NCI-H1930 (cell line): ENCODE measurements around the gene ZFPL1.
A peak's percentile ranks its signal among the peaks of the same experiment; 100 is the strongest.

ENCODE experiments used
- DNase-seq, 2 experiments: peaks; one replicate each; lab custom pipeline; 2025; lab: John Stamatoyannopoulos, UW

ZFPL1 gene

DNA sequence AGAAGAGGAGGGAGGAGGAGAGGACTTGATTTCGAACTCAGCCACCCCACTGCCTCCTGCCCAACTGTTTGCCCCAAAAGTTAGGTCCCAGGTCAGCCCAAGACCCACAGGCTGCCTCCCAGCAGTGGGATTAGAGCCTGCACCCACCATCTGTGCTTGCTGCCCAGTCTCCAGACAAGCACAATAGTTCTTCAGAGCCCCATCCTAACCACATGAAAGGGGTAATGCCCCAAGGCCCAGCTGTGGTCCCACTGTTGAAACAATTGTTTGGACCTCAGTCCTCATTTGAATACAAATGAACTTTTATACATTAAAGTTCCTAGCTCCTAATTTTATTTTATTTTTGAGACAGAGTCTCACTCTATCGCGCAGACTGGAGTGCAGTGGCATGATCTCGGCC is 6.6 kb downstream of the ZFPL1 start:
- no peak for DNase-seq

DNA sequence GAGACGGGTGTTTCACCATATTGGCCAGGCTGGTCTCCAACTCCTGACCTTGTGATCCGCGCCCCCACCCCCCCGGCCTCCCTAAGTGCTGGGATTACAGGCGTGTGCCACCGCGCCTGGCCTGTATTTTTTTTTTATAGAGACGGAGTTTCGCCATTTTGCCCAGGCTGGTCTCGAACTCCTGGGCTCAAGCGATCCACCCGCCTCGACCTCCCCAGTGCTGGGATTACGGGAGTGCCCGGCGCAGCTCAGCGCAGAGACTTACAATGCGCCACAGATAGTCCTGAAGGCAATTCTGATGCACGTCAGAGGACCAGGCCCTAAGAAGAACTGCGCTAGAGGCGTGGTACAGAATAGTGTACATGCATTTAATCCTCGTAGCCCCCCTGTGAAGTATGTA is 11.4 kb downstream of the ZFPL1 start:
- DNase-seq: no peak

DNA sequence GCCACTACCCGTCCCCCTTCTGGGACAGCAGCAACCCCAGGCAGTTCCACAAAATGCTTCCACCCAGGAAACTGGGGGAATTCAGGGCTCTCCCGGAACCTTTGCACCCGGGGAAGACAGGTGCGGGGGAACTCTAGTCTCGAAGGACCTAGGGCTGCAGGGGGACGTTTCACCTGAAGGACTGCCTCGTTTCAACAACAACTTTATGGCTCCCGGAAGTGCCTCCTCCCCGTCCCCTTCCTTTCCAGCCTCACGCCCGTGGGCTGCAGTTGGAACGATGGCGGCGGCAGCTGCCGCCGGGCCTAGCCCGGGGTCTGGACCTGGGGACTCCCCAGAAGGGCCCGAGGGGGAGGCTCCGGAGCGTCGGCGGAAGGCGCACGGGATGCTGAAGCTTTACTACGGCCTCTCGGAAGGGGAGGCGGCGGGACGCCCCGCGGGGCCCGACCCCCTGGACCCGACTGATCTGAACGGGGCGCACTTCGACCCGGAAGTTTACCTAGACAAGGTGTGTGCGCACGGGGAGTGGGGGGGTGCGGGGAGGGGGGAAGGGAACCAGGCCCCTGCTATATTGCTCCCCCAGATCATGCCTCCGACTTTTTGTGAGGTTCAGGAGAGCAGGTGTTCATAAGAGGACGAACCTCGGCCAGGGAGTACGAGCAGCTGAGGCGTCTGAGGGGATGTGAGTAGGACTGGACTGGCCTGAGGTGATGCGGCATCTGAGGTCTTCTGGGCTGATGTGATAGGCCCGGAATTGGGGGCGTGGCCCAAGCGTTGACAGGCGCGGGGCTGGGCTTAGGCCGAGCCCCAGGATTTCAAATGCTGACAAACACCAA is 12.2 kb downstream of the ZFPL1 start, which contains the start of gene VPS51:
Gene VPS51 (plus strand): TSS at position 241 of the 833 bp plus-strand sequence. CDS start 37 bp downstream, at position 278.
- peak; percentile 69 to 88 for DNase-seq

DNA sequence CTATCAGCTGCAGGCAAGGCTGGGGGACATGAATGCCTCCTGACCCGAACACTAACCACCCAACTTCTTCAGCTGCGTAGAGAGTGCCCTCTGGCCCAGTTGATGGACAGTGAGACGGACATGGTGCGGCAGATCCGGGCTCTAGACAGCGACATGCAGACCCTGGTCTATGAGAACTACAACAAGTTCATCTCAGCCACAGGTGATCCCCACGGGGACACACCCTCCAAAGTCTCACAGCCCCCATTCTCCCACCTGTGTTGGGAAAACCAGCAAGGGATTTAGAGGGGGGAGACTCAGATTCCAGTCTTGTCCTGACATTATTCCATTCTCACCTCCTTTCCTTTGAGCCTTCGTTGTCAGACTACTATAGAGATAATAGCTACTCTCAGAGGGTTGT is 12.9 kb downstream of the ZFPL1 start:
- DNase-seq: no peak

DNA sequence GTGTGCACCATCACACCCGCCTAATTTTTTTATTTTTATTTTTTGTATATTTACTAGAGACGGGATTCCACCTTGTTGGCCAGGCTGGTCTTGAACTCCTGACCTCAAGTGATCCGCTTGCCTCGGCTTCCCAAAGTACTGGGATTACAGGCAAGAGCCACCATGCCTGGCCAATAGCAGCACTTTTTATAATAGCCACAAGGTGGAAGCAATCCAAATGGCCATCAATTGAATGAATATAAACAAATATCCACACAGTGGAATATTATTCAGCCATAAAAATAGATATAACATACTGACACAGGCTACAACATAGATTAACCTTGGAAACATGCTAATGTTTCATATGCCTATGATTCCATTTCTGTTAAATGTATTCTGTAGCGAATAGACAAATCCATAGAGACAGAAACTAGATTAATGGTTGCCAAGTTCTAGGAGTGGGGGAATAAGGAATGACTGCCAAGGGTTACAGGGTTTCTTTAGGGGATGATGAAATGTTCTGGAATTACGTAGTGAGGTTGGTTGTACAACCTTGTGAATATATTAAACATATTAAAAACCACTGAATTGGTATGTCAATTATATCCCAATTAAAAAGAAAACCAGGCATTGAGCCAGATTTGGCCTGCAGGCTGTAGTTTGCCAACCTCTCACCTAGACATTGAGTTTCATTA is 16.8 kb downstream of the ZFPL1 start:
- no peak for DNase-seq

DNA sequence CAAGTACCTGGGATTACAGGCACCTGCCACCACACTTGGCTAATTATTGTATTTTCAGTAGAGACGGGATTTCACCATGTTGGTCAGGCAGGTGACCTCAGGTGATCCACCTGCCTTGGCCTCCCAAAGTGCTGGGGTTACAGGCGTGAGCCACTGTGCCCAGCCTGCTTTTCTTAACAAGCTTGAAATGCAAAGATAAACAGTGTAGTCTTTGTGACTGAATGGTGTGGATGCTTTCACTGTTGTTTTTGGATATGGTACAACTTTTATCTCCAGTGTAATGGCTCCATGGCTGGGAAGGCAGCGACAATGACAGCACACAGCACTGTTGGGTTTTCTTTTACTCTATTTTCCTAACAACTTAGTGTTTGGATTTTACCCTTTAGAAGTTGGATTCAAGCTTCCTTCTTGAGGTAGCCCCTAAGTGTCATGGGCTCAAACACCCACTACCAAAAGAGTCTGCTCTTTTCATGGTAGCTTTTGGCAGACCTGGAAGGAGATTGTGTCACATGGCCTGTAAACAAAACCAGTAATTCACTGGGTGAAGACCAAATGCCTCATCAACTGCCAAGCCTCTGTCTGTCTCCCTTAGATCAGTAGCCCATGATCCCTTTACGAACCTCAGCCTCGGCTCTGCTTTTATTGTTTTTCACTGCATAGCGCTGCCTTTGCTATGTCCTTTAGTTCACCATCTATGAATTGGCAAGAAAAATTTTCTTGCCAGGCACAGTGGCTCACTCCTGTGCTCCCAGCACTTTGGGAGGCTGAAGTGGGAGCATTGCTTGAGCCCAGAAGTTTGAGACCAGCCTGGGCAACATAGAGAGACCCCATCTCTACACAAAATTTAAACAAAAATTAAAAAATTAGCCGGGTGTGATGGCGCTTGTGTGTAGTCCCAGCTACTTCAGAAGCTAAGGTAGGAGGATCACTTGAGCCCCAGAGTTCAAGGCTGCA is 18.4 kb downstream of the ZFPL1 start:
- no peak for DNase-seq

DNA sequence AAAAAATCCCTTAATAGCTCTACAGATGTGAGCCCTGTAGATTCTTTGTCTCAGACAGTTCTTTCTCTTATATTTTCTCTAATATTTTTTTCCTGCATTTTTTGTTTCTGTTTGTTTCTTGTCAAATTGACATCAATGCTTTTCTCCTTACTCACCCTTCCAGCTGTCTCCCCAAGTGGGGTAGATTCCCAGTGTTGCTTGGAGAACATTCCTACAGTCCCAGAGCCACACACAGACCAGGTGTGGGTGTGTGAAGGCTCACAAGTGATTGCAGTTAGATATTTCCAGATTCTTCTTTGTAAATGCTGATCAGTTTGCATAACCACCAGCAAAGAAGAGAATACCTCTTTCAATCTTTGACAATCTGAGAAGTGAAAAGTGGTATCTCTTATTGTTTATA is 19.5 kb downstream of the ZFPL1 start:
- DNase-seq: no peak

DNA sequence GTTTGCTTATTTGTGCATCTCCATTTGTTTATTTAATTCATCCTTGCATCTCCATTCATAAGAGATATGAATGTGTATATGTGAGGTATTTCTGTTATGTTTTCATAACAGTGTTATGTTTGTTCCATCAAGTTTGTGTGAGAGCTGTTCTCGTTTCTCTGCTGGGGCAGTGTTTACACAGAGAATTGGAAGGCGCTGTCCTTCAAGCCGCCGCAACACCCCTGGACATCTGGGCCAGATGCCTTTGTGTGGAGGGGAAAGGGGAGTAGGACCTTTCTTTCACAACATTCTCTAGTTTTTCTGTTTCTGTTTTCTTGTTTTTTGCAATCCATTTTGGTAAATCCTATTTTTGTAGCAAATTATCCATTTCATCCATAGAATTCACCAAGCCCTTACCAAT is 20.6 kb downstream of the ZFPL1 start:
- no peak for DNase-seq

DNA sequence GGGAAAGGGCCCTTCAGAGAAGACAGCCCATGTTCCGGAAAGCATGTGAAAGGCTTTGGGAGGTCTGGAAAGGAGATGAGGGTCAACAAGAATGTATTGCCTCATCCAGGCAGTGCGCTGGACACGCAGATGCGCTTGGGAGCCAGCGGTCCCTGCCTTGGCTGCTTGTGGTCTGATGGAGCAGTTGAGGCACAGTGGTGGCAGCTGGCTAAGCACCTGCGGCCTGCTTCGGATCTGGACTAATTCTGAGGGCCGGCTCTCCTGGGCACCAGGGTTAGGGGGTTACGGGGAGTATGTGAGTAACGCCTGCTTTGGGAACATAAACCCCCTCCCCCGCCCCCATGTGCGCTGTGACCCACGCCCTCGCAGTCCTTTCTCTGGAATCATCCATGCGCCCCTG is 23.1 kb downstream of the ZFPL1 start:
- no peak for DNase-seq

DNA sequence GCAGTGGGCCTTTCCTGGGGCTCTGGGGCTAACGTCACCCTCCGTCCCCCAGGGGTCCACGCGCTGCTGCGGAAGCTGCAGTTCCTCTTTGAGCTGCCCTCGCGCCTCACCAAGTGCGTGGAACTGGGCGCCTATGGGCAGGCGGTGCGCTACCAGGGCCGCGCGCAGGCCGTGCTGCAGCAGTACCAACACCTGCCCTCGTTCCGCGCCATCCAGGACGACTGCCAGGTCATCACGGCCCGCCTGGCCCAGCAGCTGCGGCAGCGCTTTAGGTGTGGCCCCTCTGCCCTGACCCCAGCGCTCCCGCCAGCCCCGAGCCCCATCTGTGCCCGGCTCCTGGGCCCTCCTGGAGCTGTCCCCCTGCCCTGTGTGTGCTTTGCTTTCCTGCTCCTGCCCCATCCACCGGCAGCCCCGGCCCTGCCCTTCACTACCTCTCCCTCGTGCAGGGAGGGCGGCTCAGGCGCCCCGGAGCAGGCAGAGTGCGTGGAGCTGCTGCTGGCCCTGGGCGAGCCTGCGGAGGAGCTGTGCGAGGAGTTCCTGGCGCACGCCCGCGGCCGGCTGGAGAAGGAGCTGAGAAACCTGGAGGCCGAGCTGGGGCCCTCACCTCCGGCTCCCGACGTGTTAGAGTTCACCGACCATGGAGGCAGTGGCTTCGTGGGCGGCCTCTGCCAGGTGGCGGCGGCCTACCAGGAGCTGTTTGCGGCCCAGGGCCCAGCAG is 23.9 kb downstream of the ZFPL1 start:
- no peak for DNase-seq

DNA sequence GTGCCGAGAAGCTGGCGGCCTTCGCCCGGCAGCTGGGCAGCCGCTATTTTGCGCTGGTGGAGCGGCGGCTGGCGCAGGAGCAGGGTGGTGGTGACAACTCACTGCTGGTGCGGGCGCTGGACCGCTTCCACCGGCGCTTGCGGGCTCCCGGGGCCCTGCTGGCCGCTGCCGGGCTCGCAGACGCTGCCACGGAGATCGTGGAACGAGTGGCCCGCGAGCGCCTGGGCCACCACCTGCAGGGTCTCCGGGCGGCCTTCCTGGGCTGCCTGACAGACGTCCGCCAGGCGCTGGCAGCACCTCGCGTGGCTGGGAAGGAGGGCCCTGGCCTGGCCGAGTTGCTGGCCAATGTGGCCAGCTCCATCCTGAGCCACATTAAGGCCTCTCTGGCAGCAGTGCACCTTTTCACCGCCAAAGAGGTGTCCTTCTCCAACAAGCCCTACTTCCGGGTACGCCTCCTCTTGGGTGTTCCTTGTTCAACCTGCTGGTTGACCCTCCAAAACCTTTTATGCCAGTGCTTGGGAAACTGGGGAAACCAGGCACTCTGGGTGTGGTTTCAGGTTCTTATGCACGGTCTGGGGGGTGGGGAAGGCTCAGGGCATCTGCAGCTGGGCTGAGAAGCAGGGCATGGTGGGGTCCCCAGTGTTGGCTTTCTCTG is 24.6 kb downstream of the ZFPL1 start:
- no peak for DNase-seq

DNA sequence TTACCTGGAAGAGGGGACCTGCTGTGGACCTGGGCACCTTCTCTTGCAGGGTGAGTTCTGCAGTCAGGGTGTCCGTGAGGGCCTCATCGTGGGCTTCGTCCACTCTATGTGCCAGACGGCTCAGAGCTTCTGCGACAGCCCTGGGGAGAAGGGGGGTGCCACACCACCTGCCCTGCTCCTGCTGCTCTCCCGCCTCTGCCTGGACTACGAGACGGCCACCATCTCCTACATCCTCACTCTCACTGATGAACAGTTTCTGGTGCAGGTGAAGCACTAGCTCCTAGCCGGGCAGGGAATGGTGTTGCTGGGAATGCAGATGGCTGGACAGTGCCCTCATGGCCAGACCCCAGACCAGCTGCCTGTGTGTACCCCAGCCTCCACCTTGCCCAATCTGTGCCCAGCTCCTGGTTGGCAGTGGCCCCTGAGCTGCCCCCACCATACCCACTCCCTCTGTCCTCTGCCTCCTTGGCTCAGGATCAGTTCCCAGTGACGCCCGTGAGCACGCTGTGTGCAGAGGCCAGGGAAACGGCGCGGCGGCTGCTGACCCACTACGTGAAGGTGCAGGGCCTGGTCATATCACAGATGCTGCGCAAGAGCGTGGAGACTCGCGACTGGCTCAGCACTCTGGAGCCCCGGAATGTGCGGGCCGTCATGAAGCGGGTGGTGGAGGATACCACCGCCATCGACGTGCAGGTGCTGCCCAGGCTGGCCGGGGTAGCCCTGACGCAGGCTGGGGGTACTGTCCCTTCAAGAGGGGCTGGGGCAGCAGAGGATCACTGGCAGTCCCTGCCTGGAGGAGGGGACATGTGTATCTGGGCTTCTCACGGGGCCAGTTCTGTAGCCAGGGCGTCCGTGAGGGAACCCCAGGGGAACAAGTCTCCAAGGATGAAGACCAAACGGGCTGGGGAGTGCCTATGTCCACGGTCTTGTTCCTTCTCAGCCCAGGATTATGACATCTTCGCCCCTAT is 25.5 kb downstream of the ZFPL1 start:
- DNase-seq: no peak

DNA sequence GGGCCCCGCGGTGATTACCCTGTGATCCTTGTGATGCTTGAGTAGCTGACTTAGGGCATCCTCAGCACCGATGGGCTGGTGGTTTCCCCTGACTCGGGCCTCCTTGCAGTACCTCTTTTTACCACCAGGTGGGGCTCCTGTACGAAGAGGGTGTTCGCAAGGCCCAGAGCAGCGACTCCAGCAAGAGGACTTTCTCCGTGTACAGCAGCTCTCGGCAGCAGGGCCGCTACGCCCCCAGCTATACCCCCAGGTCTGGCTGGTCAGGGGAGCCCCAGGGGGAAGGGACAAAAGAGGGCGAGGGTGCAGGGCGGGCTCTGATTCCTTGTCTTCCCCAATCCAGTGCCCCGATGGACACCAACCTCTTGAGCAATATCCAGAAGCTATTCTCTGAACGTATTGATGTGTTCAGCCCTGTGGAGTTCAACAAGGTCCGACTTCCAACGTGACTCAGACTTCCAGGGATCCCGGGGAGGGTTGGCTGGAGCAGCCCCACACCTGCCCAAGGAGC is 26.4 kb downstream of the ZFPL1 start:
- peak; percentile 60 to 78 for DNase-seq

DNA sequence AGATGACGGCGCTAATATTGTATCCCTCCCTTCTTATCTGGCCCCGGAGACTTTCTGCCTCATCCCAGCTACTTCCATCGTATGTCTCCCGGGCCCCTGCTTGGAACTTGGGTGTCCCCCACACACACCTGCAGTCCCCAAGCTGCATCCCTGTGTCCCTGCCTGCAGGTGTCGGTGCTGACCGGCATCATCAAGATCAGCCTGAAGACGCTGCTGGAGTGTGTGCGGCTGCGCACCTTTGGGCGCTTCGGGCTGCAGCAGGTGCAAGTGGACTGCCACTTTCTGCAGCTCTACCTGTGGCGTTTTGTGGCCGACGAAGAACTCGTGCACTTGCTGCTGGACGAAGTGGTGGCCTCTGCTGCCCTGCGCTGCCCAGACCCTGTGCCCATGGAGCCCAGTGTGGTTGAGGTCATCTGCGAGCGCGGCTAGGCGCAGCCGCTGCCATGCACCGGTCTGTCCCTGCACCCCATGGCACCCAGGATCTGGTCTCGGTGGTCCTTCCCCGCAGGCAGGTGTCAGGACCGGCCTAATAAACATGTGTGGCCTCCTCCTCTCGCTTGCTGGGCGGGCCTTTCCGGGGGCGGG is 27.2 kb downstream of the ZFPL1 start:
- no peak for DNase-seq

DNA sequence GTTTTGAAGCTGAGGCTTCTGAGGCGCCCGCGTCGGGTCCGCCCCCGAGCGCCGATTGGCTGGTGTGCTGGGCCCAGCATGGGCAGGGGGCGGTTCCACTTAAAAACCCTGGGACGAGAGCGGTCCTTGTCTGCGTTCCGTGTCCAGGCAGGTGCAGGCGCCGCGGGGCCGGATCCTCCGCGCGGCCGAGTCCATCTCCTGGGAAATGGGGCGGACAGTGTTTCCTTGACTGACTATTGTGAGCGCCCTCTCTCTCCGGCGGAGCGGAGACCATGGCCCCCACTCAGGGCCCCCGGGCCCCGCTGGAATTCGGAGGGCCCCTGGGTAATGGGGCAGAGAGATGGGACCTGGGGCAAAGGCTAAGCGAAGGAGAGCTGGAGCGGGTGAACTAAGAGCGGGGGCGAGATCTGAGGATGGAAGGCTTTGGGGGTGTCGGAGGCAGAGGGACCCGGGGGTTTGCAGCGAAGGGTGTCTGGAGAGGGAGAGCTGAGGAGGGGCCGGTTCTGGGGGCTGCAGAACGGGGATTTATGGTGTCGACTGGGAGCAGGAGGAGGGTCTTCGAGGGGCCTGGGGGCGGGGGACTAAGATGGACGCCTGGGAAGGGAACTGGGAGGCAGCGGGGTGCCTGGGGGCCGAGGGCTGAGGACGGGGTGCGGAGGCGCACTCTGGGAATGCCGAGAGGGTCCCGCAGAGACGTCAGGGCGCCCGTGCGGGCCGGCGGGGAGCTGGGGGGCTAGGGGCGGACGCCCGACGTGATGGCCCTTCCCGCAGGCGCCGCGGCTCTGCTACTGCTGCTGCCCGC is 27.9 kb downstream of the ZFPL1 start, which contains the start of gene TM7SF2:
Gene TM7SF2 (plus strand): TSS at position 129 of the 802 bp plus-strand sequence. CDS start 144 bp downstream, at position 273.
- peak; percentile 88 to 94 for DNase-seq

DNA sequence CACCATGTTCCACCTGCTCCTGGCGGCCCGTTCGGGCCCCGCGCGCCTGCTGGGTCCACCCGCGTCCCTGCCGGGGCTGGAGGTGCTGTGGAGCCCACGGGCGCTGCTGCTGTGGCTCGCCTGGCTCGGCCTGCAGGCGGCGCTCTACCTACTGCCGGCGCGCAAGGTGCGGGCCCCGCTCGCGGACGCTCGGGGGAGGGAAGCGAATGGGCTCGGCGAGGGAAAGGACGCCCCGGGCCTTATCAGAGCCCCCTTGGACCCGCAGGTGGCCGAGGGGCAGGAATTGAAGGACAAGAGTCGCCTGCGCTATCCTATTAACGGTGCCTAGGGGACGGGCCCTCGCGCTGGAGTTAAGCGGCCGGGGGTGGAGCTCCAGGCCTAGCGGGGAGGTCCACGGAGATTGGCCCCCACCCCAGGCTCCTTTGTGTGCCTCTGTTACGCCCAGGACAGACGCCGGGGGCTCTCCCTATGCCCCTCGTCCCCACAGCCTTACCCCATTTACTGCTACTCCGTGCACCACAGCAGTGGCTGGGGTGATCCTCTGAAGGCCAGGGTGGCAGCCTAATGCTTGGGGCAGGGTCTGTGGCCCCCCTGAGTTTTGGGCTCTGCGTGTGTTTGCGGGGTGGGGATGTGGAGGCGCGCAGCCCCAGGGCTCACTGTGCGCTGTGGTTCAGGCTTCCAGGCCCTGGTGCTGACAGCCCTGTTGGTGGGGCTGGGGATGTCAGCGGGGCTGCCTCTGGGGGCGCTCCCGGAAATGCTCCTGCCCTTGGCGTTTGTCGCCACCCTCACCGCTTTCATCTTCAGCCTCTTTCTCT is 28.7 kb downstream of the ZFPL1 start:
- DNase-seq: peak; percentile 40 to 67

DNA sequence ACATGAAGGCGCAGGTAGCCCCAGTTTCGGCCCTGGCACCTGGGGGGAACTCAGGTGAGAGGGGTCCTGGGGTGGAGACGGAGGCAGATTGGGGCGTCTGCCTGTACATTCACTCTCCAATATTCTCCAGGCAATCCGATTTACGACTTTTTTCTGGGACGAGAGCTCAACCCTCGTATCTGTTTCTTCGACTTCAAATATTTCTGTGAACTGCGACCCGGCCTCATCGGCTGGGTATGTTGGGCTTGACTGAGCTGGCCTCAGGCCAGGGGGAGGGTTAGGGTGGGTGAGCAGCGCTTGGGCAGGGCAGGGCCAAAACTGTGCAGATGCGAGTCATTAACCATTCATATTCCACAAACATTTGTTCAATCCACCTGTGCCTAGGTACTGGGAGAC is 29.3 kb downstream of the ZFPL1 start:
- no peak for DNase-seq
